Right kidney (tissue), 1 donor: ENCODE data around the gene SLC22A13.
"Not testable (repeated sequence)": the region's sequence is repeated elsewhere in the genome, so short reads cannot be mapped to it uniquely, and the experiment has no call there.

Experiments used
- DNase-seq: peaks from one replicate; pipeline ENCODE4 v3.0.0-alpha.2; 2016

SLC22A13 gene

GRCh38 chr3:38264353-38264771 is 1.2 kb upstream of the SLC22A13 start:
- DNase-seq: no peak

GRCh38 chr3:38264779-38265178 is 833 bp upstream of the SLC22A13 start:
- no peak for DNase-seq

GRCh38 chr3:38266810-38267209 is 1.2 kb downstream of the SLC22A13 start:
- no peak for DNase-seq

- no peak for DNase-seq
Measured at GRCh38 chr3:38267662-38268061, 2.0 kb downstream of the SLC22A13 start.

- no peak for DNase-seq
Measured at GRCh38 chr3:38268087-38268486, 2.5 kb downstream of the SLC22A13 start.

GRCh38 chr3:38268522-38268921 is 2.9 kb downstream of the SLC22A13 start:
- no peak for DNase-seq

GRCh38 chr3:38270606-38271005 is 5.0 kb downstream of the SLC22A13 start:
- DNase-seq: no peak

- no peak for DNase-seq
Measured at GRCh38 chr3:38271553-38271952, 5.9 kb downstream of the SLC22A13 start.

GRCh38 chr3:38274864-38275649 is 9.4 kb downstream of the SLC22A13 start:
- DNase-seq: no peak

GRCh38 chr3:38275658-38276057 is 10.0 kb downstream of the SLC22A13 start:
- no peak for DNase-seq

GRCh38 chr3:38276081-38276916 is 10.7 kb downstream of the SLC22A13 start:
- no peak for DNase-seq

GRCh38 chr3:38276917-38277630 is 11.5 kb downstream of the SLC22A13 start:
- DNase-seq: no peak

GRCh38 chr3:38278841-38279240 is 13.2 kb downstream of the SLC22A13 start:
- no peak for DNase-seq

GRCh38 chr3:38281895-38282686 is 16.5 kb downstream of the SLC22A13 start, which contains the start of gene SLC22A14:
Gene SLC22A14 (plus strand): TSS chr3:38282294. CDS start chr3:38306027, 23,733 bp downstream.
- DNase-seq: no peak

GRCh38 chr3:38283810-38284755 is 18.5 kb downstream of the SLC22A13 start:
- no peak for DNase-seq

GRCh38 chr3:38284756-38285150 is 19.1 kb downstream of the SLC22A13 start:
- no peak for DNase-seq

- not testable (repeated sequence) for DNase-seq
Measured at GRCh38 chr3:38289286-38290217, 23.9 kb downstream of the SLC22A13 start.

- not testable (repeated sequence) for DNase-seq
Measured at GRCh38 chr3:38297053-38297452, 31.4 kb downstream of the SLC22A13 start.

- no peak for DNase-seq
Measured at GRCh38 chr3:38297537-38297936, 31.9 kb downstream of the SLC22A13 start.
